Panc1 (cell line): ENCODE data around the gene CHERP. TPM values are rescaled to one million over a fixed set of nuclear protein-coding genes. Genes with fewer than 3 reads are reported as not detected.

ENCODE experiments used
- ATAC-seq: fragments of 200-7000 bp; cut with Tn5 transposase; 2 replicates; pipeline ENCODE4 v1.9.1; 2020; ENCODE audit warnings: mild to moderate bottlenecking, moderate library complexity
- BruUV-seq: library from RNA; stranded (reverse); fragments of 400-500 nt; replicated peaks from 2 replicates; lab custom pipeline; 2021; lab: Mats Ljungman, UMichigan
- CTCF ChIA-PET: fragments of 300-600 bp; sonication (Branson Sonifier 250); formaldehyde crosslinking; loops from one replicate; lab custom pipeline; 2022; ENCODE audit warnings: antibody characterized with exemption; lab: Charles Lee
- POLR2A ChIA-PET: fragments of 300-600 bp; sonication (Branson Sonifier 250); formaldehyde crosslinking; loops from one replicate; lab custom pipeline; 2022; ENCODE audit warnings: antibody characterized with exemption; lab: Charles Lee
- DNase-seq: peaks from one replicate; pipeline ENCODE4 v3.0.0-alpha.2; 2010; ENCODE audit warnings: low read depth, low spot score
- H3K27ac ChIP-seq: 2 replicates; pipeline ENCODE4 v1.5.1; 2011; ENCODE audit warnings: mild to moderate bottlenecking, low read length, inconsistent platforms
- H3K27me3 ChIP-seq: fragments of 200-500 bp; sonication (Bioruptor generic); 2 replicates; pipeline ENCODE4 v1.6.0; 2014; ENCODE audit warnings: low read length, inconsistent platforms; ENCODE audit not compliant: control insufficient read depth, insufficient read depth
- H3K36me3 ChIP-seq: fragments of 200-500 bp; sonication (Bioruptor generic); 2 replicates; pipeline ENCODE4 v1.5.1; 2014; ENCODE audit warnings: inconsistent platforms, mild to moderate bottlenecking, low read length, moderate library complexity; ENCODE audit not compliant: control insufficient read depth, insufficient read depth
- H3K4me1 ChIP-seq: 2 replicates; pipeline ENCODE4 v1.5.1; 2011; ENCODE audit warnings: inconsistent platforms, mild to moderate bottlenecking, low read length, moderate library complexity; ENCODE audit not compliant: control insufficient read depth, insufficient read depth
- H3K4me3 ChIP-seq, 2 experiments: 2 replicates each; pipeline ENCODE4 v1.5.1; 2011 to 2012; ENCODE audit warnings: low read depth in 2 of 2, low read length in 2 of 2, mild to moderate bottlenecking in 2 of 2, inconsistent platforms in 1 of 2, moderate library complexity in 1 of 2
- H3K9me3 ChIP-seq: fragments of 200-500 bp; sonication (Bioruptor generic); 2 replicates; pipeline ENCODE4 v1.5.1; 2014; ENCODE audit warnings: low read depth, mild to moderate bottlenecking, inconsistent platforms, low read length, moderate library complexity; ENCODE audit not compliant: control insufficient read depth, insufficient read depth
- CTCF ChIP-seq: fragments of 450-650 bp; IDR thresholded peaks from 2 replicates; pipeline ENCODE4 v1.5.1; 2017; ENCODE audit warnings: mild to moderate bottlenecking
- POLR2AphosphoS5 ChIP-seq: IDR thresholded peaks from 2 replicates; pipeline ENCODE4 v1.6.1; 2012; ENCODE audit warnings: mild to moderate bottlenecking, low read depth, low read length, moderate library complexity
- REST ChIP-seq, 2 experiments: IDR thresholded peaks; 2 replicates each; pipeline ENCODE4 v1.6.1; 2011 to 2012; ENCODE audit warnings: low read depth in 2 of 2, control low read depth in 1 of 2, low read length in 1 of 2, mild to moderate bottlenecking in 1 of 2, moderate library complexity in 1 of 2; ENCODE audit not compliant: insufficient read depth in 1 of 2
- SIN3A ChIP-seq: IDR thresholded peaks from 2 replicates; pipeline ENCODE4 v1.6.1; 2012; ENCODE audit warnings: low read depth, mild to moderate bottlenecking, low read length, moderate library complexity, borderline replicate concordance; ENCODE audit not compliant: insufficient read depth
- TCF7L2 ChIP-seq: IDR thresholded peaks from 2 replicates; pipeline ENCODE4 v1.6.1; 2011; ENCODE audit warnings: mild to moderate bottlenecking, low read depth, low read length, inconsistent platforms
- in situ Hi-C: cut with HindIII; loops from 2 replicates; pipeline ENCODE4 v1.10.0; 2016; ENCODE audit warnings: low sequenced_read_pairs, low pct_unique_long_range_greater_than_20kb
- intact Hi-C: fragments of 100-400 bp; cut with micrococcal nuclease; formaldehyde crosslinking; loops from one replicate; pipeline ENCODE4 v1.10.0; 2022; ENCODE audit not compliant: unreplicated experiment
- total RNA-seq: library from RNA; stranded (reverse); gene quantifications from one replicate; pipeline ENCODE4 v1.2.1, GENCODE V29; 2021; ENCODE audit not compliant: unreplicated experiment

CHERP gene
- total RNA-seq, 1 experiment from 2014 or later, result 48.3 TPM

DNA sequence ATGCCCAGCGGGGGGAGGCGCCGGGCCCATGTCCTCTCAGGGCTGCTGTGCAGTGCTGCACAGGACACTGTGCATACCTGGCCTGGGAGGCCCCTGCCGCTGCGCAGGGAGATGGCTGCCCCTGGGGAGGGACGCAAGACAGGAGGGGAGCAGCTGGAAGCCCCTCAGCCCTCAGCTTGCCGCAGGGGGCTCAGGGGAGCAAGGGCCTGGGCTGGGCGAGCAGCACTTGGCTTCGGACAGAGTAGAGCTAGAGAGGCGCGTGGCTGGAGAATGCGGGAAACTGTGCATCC, 10.9 kb downstream of the CHERP start:
- no peak overlapping the region for H3K4me3 ChIP-seq
- ATAC-seq (no peak), DNase-seq (no peak)
- intact Hi-C loops, result no loop called here
- TF ChIP-seq CTCF (no peak), TCF7L2 (no peak), SIN3A (no peak), POLR2AphosphoS5 (no peak), REST (IDR thresholded peaks at IDR 0.05; ENCODE audit: insufficient read depth in 1 of 2, low read depth in 2 of 2, low read length in 1 of 2) (no peak)
- H3K36me3 ChIP-seq, result peaks cover 3% of the 10 kb centered on the region; the same call in 1 of the 2 replicates
- BruUV-seq, result no TSS peak
- no peaks in the 10 kb centered on the region for H3K9me3 ChIP-seq
- H3K27ac ChIP-seq, result no peak overlapping the region
- ChIA-PET CTCF (no interaction called here), POLR2A (no interaction called here)
- H3K27me3 ChIP-seq, result no peaks in the 10 kb centered on the region
- in situ Hi-C loops, result no loop called here
- H3K4me1 ChIP-seq, result no peaks in the 10 kb centered on the region

DNA sequence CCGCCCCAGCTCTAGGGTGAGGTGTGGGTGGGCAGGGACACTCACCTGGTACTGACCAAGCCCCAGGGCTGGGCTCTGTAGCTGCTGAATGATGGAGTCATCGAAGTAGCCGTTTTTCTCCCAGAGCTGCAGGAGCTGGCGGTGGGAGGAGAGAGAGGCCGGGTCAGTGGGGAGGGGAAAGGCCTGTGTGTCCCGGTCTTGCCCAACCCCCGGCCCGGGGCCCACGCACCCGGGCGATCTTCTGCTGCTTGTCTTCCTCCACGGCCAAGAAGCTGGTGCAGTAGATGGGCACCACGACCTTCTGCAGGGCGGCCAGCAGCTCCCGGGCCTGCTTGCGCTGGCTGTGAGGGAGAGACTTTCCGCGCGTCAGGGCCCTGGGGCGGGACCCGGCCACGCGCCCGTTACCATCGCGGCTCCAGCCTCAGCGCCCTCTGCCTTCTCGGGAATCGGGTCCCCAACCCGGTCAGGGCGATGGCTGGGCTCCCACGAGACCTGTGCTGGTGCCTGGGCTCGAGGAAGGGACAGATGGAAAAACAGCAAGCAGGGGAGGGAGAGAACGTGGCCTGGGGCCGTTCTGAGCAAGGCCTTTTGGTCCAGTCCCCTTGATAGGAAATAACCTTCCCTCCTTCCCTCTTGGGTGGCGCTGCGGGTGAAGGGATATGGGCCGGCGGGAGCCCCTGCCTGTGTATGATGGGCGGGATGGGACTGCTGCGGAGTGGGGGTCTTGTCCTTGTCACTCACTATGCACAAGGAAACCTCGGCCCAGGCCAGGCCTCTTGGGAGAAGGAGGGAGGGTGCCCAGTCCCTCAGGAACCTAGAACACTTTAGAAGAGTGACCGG, 11.5 kb downstream of the CHERP start:
- Histone ChIP-seq H3K9me3 (no peaks in the 10 kb centered on the region), H3K4me3 (no peak overlapping the region), H3K27ac (no peak overlapping the region), H3K36me3 (peaks cover 3% of the 10 kb centered on the region; the same call in 1 of the 2 replicates), H3K4me1 (no peaks in the 10 kb centered on the region), H3K27me3 (no peaks in the 10 kb centered on the region)
- ATAC-seq (no peak), DNase-seq (no peak)
- intact Hi-C loops, result no loop called here
- in situ Hi-C loops, result no loop called here
- ChIA-PET CTCF (no interaction called here), POLR2A (no interaction called here)
- no TSS peak for BruUV-seq
- TF ChIP-seq TCF7L2, result no peak
- no peak for TF ChIP-seq SIN3A
- TF ChIP-seq REST (IDR thresholded peaks at IDR 0.05; ENCODE audit: insufficient read depth in 1 of 2, low read depth in 2 of 2, low read length in 1 of 2), result no peak
- no peak for TF ChIP-seq POLR2AphosphoS5
- TF ChIP-seq CTCF, result no peak
